IPS-15b (cell line): ENCODE measurements around the gene LPIN2.

Experiments used
- H3K27me3 ChIP-seq: one replicate; pipeline ENCODE4 v1.6.1; 2013; ENCODE audit warnings: low read length; ENCODE audit not compliant: control insufficient read depth, insufficient read depth
- H3K36me3 ChIP-seq: one replicate; pipeline ENCODE4 v1.6.1; 2013; ENCODE audit warnings: low read length; ENCODE audit not compliant: control insufficient read depth, insufficient read depth
- H3K4me1 ChIP-seq: one replicate; pipeline ENCODE4 v1.6.1; 2013; ENCODE audit warnings: mild to moderate bottlenecking, low read length; ENCODE audit not compliant: control insufficient read depth, insufficient read depth
- H3K4me3 ChIP-seq: one replicate; pipeline ENCODE4 v1.5.1; 2013; ENCODE audit warnings: low read depth, low read length
- H3K9ac ChIP-seq: one replicate; pipeline ENCODE4 v1.6.1; 2013; ENCODE audit warnings: low read depth, mild to moderate bottlenecking, low read length
- H3K9me3 ChIP-seq: one replicate; pipeline ENCODE4 v1.6.1; 2013; ENCODE audit warnings: mild to moderate bottlenecking, low read length; ENCODE audit not compliant: control insufficient read depth, insufficient read depth

The LPIN2 gene

DNA sequence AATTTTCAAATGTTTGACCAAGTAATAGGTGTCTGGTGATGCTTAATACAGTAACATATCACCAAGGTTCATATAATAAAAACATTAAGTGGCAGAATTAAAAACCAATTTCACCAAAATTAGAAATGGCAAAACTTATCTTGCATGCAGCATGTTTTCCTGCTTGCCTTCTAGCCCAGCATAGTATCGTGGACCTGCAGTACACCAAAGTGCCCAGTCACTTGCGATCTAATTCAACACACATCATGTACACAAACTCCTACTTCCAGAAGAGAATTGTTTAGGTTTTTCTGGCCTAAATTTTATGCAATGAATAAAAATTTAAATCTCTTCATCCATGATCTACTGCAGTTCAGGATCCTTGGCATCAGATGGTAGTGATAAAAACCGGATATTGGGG lies 28.9 kb downstream of the LPIN2 start:
- H3K4me1 ChIP-seq: peaks cover 30% of the 10 kb centered on the region
- no peaks in the 10 kb centered on the region for H3K27me3 ChIP-seq
- H3K4me3 ChIP-seq: no peak overlapping the region
- H3K9ac ChIP-seq: no peak overlapping the region
- H3K36me3 ChIP-seq: no peaks in the 10 kb centered on the region
- H3K9me3 ChIP-seq: no peaks in the 10 kb centered on the region

DNA sequence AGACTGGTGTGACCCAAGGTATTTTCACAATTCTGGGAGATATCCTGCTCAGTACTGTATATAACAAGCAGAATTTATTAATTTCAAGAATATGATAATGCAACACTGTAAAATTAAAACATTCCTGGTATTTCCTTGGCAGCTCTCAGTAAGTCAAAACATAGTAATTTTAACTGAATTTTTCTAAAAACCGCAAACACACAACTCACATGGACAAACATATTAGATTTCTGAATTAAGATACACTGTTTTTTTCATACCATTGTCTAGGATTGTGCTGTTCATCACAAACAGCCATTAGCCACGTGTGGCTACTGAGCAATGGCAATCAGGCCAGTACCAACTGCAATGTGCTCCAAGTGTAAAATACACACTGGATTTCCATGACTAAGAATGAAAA lies 29.6 kb downstream of the LPIN2 start:
- H3K9ac ChIP-seq: no peak overlapping the region
- H3K9me3 ChIP-seq: no peaks in the 10 kb centered on the region
- no peaks in the 10 kb centered on the region for H3K27me3 ChIP-seq
- H3K4me1 ChIP-seq: peaks cover 30% of the 10 kb centered on the region
- H3K36me3 ChIP-seq: no peaks in the 10 kb centered on the region
- no peak overlapping the region for H3K4me3 ChIP-seq

DNA sequence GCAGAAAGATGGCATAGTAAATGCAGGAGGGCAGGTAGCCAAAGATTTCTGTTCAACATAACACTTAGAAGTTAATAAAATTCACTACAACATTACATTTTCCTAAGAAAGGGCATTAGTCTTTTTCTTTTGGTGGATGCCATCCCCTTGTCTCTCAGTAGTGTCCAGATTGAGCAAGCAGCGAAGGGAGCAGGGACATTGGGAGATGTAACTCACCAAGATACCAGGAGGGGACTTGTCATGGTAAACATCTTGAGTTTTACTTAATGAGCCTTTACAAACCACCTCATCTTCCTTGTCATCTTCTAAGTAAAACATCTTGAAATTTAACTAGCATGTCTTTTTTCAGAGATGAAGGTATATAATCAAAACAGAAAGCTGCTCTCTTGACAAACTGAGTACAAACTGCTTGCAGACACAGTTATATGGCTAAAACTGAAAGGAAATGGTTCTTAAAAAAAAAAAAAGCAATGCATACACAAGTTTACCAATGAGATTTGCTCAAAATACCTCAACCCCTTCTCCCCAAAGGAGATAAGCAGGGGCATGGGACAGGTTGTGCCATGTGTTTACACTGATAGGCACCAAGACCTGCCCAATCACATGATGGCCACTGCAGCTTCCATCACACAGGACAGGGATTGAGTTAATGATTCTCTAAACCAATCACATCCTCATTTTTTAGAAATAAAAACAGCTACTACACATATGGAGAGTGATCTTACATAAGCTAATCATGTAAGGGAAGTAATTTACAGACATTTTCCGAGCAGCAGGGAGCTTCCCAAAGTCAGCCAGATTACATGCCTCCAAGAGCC lies 30.3 kb downstream of the LPIN2 start:
- Histone ChIP-seq H3K27me3 (no peaks in the 10 kb centered on the region), H3K36me3 (no peaks in the 10 kb centered on the region), H3K4me1 (peaks cover 30% of the 10 kb centered on the region), H3K9me3 (no peaks in the 10 kb centered on the region), H3K9ac (no peak overlapping the region), H3K4me3 (no peak overlapping the region)

GRCh38 chr18:2982022-2982421 lies 30.9 kb downstream of the LPIN2 start:
- H3K9ac ChIP-seq: no peak overlapping the region
- H3K4me1 ChIP-seq: peaks cover 30% of the 10 kb centered on the region
- no peak overlapping the region for H3K4me3 ChIP-seq

DNA sequence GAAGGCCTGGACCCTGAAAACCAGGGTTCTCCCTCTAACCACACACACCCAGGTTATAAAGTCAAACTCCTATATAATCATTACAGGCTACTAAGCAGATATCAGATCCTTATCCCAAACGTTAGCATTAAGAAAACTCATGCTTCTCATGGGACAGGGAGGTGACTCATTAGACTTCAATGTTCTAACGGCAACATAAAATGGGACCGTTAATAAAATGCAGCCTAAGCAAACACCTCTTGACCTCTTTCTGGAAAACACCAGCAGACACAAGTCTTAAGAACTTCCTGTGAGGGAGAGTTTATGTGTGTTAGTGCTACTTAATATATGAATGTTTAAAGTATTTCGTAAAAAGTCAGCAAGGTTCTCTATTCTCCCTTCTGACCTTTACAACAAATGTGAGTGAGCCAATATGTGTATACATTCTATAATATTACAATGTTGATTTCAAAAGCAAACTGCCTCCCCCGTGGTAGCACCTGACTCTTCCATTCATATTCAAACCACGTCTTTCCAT lies 31.7 kb downstream of the LPIN2 start:
- no peaks in the 10 kb centered on the region for H3K36me3 ChIP-seq
- H3K9ac ChIP-seq: no peak overlapping the region
- H3K9me3 ChIP-seq: no peaks in the 10 kb centered on the region
- H3K27me3 ChIP-seq: no peaks in the 10 kb centered on the region
- H3K4me3 ChIP-seq: no peak overlapping the region
- H3K4me1 ChIP-seq: peaks cover 30% of the 10 kb centered on the region

More at GRCh38 chr18:2982022-2982421, 30.9 kb downstream of the LPIN2 start:
- no peaks in the 10 kb centered on the region for H3K36me3 ChIP-seq
- H3K9me3 ChIP-seq: no peaks in the 10 kb centered on the region
- H3K27me3 ChIP-seq: no peaks in the 10 kb centered on the region

DNA sequence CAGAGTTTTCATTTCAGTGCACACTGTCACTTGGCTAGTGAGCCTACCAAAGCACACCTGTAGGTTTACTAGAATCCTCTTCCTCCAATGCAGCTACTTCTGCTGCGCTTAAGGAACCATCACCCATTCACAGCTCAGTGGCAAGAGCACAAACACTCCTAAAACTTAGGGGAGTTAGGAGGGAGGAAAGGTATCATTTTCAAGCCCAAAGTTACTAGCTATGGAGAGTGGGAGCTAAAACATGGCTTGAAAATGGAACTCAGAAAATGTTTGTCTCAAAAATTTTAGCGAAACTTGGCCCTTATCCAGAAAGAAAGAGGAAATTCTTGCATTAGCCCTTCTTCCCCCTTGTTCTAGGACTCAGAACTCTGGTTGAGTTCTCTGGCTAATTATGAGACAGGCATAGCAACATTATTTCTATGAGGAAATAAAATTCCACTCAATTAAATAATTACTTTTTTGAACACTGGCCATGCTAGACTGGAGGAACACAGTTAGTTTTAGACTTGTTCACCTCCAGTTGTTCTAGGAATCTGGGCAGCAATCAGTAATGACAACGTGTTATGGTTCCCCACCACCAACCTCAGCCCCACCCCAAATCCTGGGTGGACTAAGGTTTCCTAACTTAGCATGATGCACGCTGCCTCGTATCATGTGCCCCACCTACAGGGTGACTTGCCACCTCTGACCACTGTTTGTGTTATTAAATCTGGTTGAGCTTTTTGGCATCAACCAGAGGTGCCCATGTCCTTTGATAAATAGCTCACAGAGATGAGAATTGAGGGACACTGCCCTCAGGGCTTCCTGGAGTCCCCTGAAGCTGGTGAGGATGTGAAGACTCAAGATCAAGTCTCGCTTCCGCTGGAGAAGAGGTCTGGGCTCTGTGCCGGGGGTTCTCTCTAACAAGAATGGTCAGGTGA lies 32.8 kb downstream of the LPIN2 start:
- Histone ChIP-seq H3K4me3 (no peak overlapping the region), H3K4me1 (peaks cover 30% of the 10 kb centered on the region), H3K9ac (no peak overlapping the region), H3K36me3 (no peaks in the 10 kb centered on the region), H3K27me3 (no peaks in the 10 kb centered on the region), H3K9me3 (no peaks in the 10 kb centered on the region)

- H3K9ac ChIP-seq: no peak overlapping the region
- no peaks in the 10 kb centered on the region for H3K36me3 ChIP-seq
- no peaks in the 10 kb centered on the region for H3K27me3 ChIP-seq
- peaks cover 30% of the 10 kb centered on the region for H3K4me1 ChIP-seq
- H3K4me3 ChIP-seq: no peak overlapping the region
- H3K9me3 ChIP-seq: no peaks in the 10 kb centered on the region
Observed at GRCh38 chr18:2979129-2979528, 33.8 kb downstream of the LPIN2 start.

- H3K4me3 ChIP-seq: no peak overlapping the region
- H3K4me1 ChIP-seq: peaks cover 30% of the 10 kb centered on the region
- H3K36me3 ChIP-seq: no peaks in the 10 kb centered on the region
- H3K27me3 ChIP-seq: no peaks in the 10 kb centered on the region
- H3K9ac ChIP-seq: no peak overlapping the region
- H3K9me3 ChIP-seq: no peaks in the 10 kb centered on the region
Observed at GRCh38 chr18:2978661-2979106, 34.3 kb downstream of the LPIN2 start.

DNA sequence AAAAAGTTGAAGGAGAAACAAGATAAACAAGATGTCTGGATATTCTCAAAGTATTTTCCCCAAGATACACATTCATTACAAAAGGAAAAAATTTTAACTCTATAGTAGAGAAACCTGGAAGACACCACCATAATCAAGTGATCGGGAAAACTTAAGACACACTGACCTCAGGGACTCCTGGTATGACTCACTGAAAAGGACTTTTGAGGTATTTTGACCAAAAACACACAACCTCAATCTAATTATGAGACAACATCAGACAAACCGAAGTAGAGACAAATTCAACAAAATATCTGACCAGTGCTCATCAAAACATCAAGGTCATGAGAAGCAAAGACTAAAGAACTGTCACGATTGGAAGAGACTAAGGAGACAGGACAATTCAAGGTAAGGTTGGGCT lies 34.7 kb downstream of the LPIN2 start:
- H3K4me3 ChIP-seq: no peak overlapping the region
- no peaks in the 10 kb centered on the region for H3K36me3 ChIP-seq
- H3K9me3 ChIP-seq: no peaks in the 10 kb centered on the region
- H3K27me3 ChIP-seq: no peaks in the 10 kb centered on the region
- H3K9ac ChIP-seq: no peak overlapping the region
- H3K4me1 ChIP-seq: peaks cover 27% of the 10 kb centered on the region

DNA sequence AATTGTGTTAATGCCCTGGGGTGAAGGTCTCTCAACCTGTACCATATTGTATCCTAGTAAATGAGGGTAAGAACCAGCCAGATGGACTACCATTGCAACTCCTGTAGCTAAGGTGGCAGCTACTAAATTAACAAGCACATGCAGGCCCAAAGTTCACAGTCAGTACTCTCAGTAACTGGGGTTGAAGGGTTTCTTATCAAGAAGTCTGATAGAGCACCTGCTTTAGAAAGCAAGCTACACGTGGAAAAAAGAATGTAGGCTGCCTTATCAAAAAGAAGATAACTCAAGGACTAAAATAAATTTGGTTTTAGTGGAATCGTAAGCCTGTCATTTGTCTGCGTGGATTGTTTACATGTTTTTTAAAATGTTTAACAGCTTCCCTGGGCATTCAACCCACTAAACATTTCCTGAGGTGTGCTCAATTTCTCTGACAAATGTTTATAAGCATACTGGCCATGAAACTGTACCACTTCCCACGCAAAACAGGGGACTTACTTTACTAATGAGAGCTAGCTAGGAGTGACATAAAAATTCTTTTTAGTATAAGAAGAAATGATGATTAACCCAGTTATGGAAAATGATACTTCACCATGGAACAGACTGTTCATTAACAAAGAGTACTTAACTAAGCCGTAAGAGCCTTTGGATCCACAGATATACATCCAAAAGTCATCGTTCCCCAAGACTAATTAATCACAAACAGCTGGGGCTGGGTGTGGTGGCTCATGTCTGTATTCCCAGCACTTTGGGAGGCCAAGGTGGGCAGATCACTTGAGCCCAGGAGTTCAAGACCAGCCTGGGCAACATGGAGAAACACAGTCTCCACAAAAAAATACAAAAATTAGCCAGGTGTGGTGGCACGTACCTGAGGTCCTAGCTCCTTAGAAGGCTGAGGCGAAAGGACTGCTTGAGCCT lies 36.5 kb downstream of the LPIN2 start:
- Histone ChIP-seq H3K27me3 (no peaks in the 10 kb centered on the region), H3K4me3 (no peak overlapping the region), H3K9me3 (no peaks in the 10 kb centered on the region), H3K9ac (no peak overlapping the region), H3K4me1 (peaks cover 11% of the 10 kb centered on the region), H3K36me3 (no peaks in the 10 kb centered on the region)

DNA sequence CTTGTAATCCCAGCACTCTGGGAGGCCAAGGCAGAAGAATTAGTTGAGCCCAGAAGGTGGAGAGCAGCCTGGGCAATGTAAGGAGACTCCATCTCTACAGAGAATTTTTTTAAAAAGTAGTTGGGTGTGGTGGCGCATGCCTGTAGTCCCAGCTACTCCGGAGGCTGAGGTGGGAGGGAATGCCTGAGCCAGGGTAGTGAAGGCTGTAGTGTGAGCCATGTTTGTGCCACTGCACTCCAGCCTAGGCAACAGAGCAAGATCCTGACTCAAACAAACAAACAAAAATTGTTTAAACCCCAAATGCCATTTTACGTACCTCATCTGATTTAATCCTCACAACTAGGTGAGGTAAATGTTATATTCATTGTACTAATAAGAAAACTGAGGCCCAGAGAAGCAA lies 38.2 kb downstream of the LPIN2 start:
- Histone ChIP-seq H3K9ac (no peak overlapping the region), H3K4me1 (peaks cover under 1% of the 10 kb centered on the region), H3K36me3 (no peaks in the 10 kb centered on the region), H3K27me3 (no peaks in the 10 kb centered on the region), H3K9me3 (no peaks in the 10 kb centered on the region), H3K4me3 (no peak overlapping the region)
